WERI-Rb-1 (cell line): ENCODE results near the gene FGF12.

Source experiments
- DNase-seq: peaks from one replicate; pipeline ENCODE4 v3.0.0-alpha.2; 2020
- H3K27ac ChIP-seq: fragments of 250-450 bp; sonication (Bioruptor Pico); 2 replicates; pipeline ENCODE4 v1.5.1; 2020; ENCODE audit warnings: mild to moderate bottlenecking, moderate library complexity
- H3K27me3 ChIP-seq: fragments of 250-450 bp; sonication (Bioruptor Pico); 2 replicates; pipeline ENCODE4 v1.5.1; 2021; ENCODE audit warnings: mild to moderate bottlenecking, low read depth, moderate library complexity; ENCODE audit not compliant: insufficient read depth, severe bottlenecking
- H3K36me3 ChIP-seq: fragments of 250-450 bp; sonication (Bioruptor Pico); 2 replicates; pipeline ENCODE4 v1.5.1; 2020; ENCODE audit warnings: mild to moderate bottlenecking, moderate library complexity
- H3K4me3 ChIP-seq: 2 replicates; pipeline ENCODE4 v1.5.1; 2011; ENCODE audit warnings: low read depth, mild to moderate bottlenecking, control low read depth, low read length
- H3K9me3 ChIP-seq: fragments of 250-450 bp; sonication (Bioruptor Pico); 2 replicates; pipeline ENCODE4 v1.5.1; 2021; ENCODE audit warnings: mild to moderate bottlenecking, moderate library complexity; ENCODE audit not compliant: severe bottlenecking
- TF ChIP-seq, protein P1 (sequence below): IDR thresholded peaks from 2 replicates; pipeline ENCODE4 v1.5.1; 2011; ENCODE audit warnings: low read depth, mild to moderate bottlenecking, control low read depth, inconsistent platforms, low read length

FGF12 gene

DNA sequence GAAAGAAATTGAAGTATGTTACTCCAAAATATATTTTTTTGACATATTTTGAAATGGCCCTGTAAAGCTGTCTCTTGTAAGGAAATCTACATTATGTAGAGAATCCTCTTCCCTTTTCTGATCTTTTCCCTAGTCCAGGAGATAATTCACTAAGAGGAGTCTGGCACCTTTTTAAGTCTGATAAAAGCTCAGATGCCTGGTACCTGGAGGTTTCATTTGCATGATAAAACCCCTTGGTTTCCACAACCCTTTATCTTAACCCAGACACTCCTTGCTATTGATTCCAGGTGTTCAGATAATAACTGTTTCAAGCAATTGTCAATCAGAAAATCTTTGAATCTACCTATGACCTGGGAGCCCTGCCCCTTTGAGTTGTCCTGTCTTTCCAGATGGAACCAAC is 26.5 kb downstream of the FGF12 start:
- Histone ChIP-seq H3K4me3 (no peak overlapping the region), H3K27me3 (no peaks in the 10 kb centered on the region), H3K27ac (no peak overlapping the region), H3K9me3 (no peaks in the 10 kb centered on the region), H3K36me3 (no peaks in the 10 kb centered on the region)
- no peak for DNase-seq
- TF ChIP-seq, protein P1, sequence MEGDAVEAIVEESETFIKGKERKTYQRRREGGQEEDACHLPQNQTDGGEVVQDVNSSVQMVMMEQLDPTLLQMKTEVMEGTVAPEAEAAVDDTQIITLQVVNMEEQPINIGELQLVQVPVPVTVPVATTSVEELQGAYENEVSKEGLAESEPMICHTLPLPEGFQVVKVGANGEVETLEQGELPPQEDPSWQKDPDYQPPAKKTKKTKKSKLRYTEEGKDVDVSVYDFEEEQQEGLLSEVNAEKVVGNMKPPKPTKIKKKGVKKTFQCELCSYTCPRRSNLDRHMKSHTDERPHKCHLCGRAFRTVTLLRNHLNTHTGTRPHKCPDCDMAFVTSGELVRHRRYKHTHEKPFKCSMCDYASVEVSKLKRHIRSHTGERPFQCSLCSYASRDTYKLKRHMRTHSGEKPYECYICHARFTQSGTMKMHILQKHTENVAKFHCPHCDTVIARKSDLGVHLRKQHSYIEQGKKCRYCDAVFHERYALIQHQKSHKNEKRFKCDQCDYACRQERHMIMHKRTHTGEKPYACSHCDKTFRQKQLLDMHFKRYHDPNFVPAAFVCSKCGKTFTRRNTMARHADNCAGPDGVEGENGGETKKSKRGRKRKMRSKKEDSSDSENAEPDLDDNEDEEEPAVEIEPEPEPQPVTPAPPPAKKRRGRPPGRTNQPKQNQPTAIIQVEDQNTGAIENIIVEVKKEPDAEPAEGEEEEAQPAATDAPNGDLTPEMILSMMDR: no peak

DNA sequence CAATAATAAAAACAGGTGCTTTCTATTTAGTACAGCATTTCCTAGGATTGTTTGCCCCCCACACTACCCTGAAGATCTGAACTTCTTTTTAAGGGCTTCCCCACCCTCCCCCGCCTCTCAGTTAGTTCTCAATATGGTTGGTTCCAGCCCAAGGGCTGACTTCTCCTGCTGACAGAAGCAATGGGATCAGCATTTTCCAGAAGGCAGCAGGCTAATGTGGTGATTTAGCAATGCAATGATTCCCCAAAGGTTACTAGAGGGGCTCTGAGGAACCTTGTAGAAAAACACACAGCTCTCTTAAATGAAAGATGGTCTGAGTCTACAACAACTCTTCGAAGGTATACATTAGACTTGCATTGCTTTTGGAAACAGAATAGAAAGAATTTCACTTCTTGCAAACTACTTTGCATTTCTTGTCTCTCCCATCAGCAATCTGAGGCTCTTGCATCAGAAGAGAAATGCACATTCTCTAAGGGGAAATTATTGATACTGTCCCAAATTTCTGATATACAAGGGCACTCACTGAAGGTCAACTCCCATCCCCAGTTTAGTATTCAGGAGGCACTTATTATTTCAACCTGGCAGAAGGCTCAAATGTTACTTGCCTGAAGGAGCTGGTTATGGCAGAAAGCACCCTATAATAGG is 30.3 kb downstream of the FGF12 start:
- H3K27ac ChIP-seq: no peak overlapping the region
- no peak overlapping the region for H3K4me3 ChIP-seq
- H3K9me3 ChIP-seq: no peaks in the 10 kb centered on the region
- no peaks in the 10 kb centered on the region for H3K36me3 ChIP-seq
- TF ChIP-seq, protein P1: no peak
- no peaks in the 10 kb centered on the region for H3K27me3 ChIP-seq
- DNase-seq: no peak

DNA sequence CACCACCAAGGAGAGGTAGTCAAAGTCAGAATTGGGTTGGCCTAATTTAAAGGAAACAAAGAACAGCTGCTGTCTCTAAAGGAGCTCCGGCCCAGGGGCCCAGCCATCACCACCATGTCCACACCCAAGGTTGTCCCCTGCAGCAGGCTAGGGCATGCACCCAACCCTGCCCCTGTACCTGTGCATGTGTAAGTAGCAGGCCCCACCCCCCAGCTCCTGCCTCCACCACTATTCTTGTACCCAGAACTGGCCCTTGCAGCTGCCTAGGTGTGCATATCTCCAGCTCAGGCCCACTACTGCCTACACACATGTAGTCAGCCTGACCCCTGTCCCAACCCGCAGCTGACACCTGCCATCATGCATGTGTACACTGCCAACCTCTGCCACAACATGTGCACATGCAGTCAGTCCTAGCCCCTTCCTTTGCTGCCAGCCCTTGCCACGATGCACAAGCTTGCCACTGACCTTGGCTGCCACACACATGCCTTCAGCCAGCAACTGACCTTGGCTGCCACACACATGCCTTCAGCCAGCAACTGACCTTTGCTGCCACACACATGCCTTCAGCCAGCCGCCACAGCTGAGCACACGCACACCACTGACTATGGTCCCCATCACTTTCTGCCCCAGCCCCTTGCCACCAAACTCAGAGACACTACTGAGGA is 39.7 kb downstream of the FGF12 start:
- Histone ChIP-seq H3K27me3 (no peaks in the 10 kb centered on the region), H3K27ac (no peak overlapping the region), H3K9me3 (no peaks in the 10 kb centered on the region), H3K4me3 (no peak overlapping the region), H3K36me3 (no peaks in the 10 kb centered on the region)
- TF ChIP-seq, protein P1: no peak
- DNase-seq: no peak

DNA sequence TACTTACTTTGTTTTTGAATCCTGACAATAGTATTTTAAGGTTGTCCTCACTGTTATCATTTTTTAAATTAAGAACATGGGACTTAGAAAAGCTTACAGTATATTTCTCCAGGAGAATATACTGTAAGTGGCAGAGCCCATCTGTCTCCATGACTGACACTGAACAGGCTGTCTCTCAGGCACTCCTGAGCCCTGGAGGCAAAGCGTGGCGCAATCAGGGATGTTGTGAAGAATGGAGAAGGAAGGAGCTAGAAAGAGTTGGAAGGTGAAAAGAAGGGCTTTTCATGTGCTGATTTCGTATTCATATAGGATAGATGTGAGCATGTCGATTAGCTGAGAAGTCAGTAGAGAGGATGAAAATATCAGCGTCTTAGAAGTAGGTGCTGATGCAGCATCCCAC is 41.5 kb downstream of the FGF12 start:
- no peaks in the 10 kb centered on the region for H3K36me3 ChIP-seq
- no peaks in the 10 kb centered on the region for H3K27me3 ChIP-seq
- no peak overlapping the region for H3K27ac ChIP-seq
- no peak for DNase-seq
- H3K9me3 ChIP-seq: no peaks in the 10 kb centered on the region
- H3K4me3 ChIP-seq: no peak overlapping the region
- TF ChIP-seq, protein P1: no peak

DNA sequence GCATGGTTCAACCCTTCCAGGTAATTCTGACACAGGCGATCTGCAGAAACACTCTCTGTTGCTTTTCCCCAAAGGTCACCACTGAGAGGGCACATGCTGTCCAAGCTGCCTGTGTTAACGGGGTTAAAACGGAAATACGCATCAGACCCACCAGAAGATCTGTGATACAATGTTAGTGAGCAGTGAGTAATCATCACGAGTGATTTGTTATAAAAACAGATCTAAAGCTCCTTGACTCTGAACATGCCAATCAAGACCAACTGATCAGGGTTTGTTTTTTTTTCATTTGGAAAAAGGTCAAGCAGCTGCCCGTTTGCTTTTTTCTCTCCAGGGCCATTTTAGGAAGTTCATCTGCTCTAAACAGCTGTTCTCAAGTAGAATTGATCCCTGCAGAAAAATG is 43.2 kb downstream of the FGF12 start:
- no peaks in the 10 kb centered on the region for H3K27me3 ChIP-seq
- TF ChIP-seq, protein P1: no peak
- no peak for DNase-seq
- H3K27ac ChIP-seq: no peak overlapping the region
- H3K4me3 ChIP-seq: no peak overlapping the region
- no peaks in the 10 kb centered on the region for H3K9me3 ChIP-seq
- H3K36me3 ChIP-seq: no peaks in the 10 kb centered on the region
